GM19238 (cell line): ENCODE data around the gene PDIA2.
"Not testable (repeated sequence)": the region's sequence is repeated elsewhere in the genome, so short reads cannot be mapped to it uniquely, and the experiment has no call there.

Source experiments
- DNase-seq: peaks from one replicate; pipeline ENCODE4 v3.0.0; 2011; ENCODE audit warnings: low spot score; ENCODE audit not compliant: insufficient read length

Gene PDIA2

GRCh38 chr16:325375-326145 lies 42.6 kb downstream of the PDIA2 start:
- no peak for DNase-seq

- no peak for DNase-seq
These were observed 47.8 kb downstream of the PDIA2 start for GRCh38 chr16:330741-331140.

- not testable (repeated sequence) for DNase-seq
These were observed 48.3 kb downstream of the PDIA2 start for GRCh38 chr16:331181-331814.

GRCh38 chr16:333406-334094 lies 50.6 kb downstream of the PDIA2 start:
- no peak for DNase-seq

GRCh38 chr16:334164-334832 lies 51.3 kb downstream of the PDIA2 start:
- DNase-seq = not testable (repeated sequence)

GRCh38 chr16:334861-335632 lies 52.1 kb downstream of the PDIA2 start:
- not testable (repeated sequence) for DNase-seq

GRCh38 chr16:336269-336668 lies 53.3 kb downstream of the PDIA2 start:
- DNase-seq = no peak
